Measurements from ENCODE around the gene SORL1-AS1.

Gene SORL1-AS1

DNA sequence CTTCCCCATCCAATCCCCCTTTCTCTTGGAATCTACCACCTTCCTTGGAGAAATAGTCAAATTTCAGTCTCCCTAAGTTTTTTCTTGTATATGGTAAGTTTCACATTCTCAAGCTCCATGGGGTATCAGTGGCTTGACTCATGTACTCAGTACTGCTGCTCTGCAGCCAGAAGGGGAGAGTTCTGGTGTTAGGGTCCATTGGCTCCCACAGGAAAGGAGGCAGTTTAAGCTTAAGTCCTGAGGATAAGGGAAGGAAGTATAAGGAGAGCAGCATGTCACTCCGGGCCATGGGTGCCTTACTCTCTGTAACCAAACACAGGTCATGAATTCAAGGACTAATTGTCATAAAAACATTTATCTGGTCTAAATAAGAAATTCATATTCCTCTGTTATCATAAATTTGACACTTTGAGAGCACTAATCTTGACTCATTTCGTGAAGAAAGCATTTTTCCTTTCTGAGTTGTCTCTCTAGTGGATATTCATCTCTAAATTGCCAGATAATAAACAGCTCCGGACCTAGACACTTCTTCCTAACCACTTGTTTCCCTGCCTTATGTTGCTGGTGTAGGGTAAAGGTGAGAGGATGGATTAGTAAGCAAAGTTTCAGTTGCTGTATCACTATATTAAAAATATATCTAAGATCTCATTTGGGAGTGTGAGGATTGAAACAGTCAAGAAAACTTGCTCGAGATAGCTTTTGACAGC is 20.8 kb downstream of the SORL1-AS1 start:
- no peak for DNase-seq
- Mint-ChIP-seq H3K4me1 (peaks cover 24% of the 10 kb centered on the region), H3K4me3 (no peak overlapping the region), H3K36me3 (ENCODE audit: low read depth) (no peaks in the 10 kb centered on the region), H3K27ac (no peak overlapping the region), H3K27me3 (no peaks in the 10 kb centered on the region), H3K9me3 (no peaks in the 10 kb centered on the region)
- ChIA-PET CTCF (interaction anchor here (0.6 to 1.2 kb wide), 2 partner anchors 11 to 1622 kb away, joined by 3 read pairs; no protein-coding TSS in a partner anchor), POLR2A (interaction anchor here (1.4 to 1.9 kb wide), 3 partner anchors 15 to 19 kb away, joined by 4 to 7 read pairs (median 6); no protein-coding TSS in a partner anchor)

DNA sequence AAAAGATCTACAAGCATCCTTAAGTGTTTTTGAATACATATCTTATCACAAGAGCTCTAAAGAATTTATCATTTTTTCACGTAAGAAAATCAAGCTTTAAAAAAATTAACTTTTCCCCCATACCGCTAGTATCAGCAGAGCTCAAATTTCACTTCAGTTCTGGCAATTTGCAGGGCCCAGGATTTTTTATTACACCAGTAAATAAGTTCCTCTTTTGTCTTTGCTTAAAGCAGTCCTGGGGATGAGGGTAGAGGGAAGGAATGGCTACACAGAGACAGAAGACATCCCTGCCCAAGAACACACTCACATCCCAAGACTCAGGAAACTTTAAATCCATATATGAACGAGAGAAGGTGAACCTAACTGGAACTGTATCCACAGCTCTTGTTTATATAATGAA is 23.2 kb downstream of the SORL1-AS1 start:
- no peak for DNase-seq
- Mint-ChIP-seq H3K27me3 (no peaks in the 10 kb centered on the region), H3K9me3 (peaks cover 6% of the 10 kb centered on the region), H3K4me3 (no peak overlapping the region), H3K36me3 (ENCODE audit: low read depth) (peaks cover 5% of the 10 kb centered on the region), H3K27ac (no peak overlapping the region), H3K4me1 (peaks cover 24% of the 10 kb centered on the region)
- ChIA-PET CTCF (interaction anchor here (0.7 to 0.8 kb wide), 3 partner anchors 9 to 122 kb away, joined by 3 read pairs; no protein-coding TSS in a partner anchor), POLR2A (interaction anchor here (1.1 to 1.3 kb wide), 2 partner anchors 10 to 14 kb away, joined by 3 to 4 read pairs; no protein-coding TSS in a partner anchor)

DNA sequence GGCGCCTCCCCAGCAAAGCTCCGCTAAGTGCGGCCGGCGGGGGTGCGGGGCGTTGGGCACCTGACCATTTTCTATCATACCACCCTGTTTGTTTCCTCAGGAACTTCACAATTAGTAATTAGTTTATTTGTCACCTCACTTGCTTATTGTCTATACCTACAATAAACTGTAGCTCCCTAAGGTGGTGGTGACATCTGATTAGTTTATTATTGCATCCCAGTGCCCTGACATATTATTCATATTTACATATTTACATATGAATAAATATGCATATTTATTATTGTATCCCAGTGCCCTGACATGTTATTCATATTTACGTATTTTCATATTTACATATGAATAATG is 25.4 kb downstream of the SORL1-AS1 start:
- Mint-ChIP-seq H3K4me3 (no peak overlapping the region), H3K27ac (no peak overlapping the region), H3K4me1 (peaks cover 38% of the 10 kb centered on the region), H3K27me3 (no peaks in the 10 kb centered on the region), H3K9me3 (peaks cover 8% of the 10 kb centered on the region), H3K36me3 (ENCODE audit: low read depth) (peaks cover 5% of the 10 kb centered on the region)
- ChIA-PET POLR2A (interaction anchor here (0.7 to 1.7 kb wide), 7 partner anchors 10 to 99 kb away, joined by 3 to 9 read pairs (median 3); no protein-coding TSS in a partner anchor), CTCF (interaction anchor here (0.9 to 1.6 kb wide), 2 partner anchors 10 to 15 kb away, joined by 4 to 6 read pairs; no protein-coding TSS in a partner anchor)
- no peak for DNase-seq

DNA sequence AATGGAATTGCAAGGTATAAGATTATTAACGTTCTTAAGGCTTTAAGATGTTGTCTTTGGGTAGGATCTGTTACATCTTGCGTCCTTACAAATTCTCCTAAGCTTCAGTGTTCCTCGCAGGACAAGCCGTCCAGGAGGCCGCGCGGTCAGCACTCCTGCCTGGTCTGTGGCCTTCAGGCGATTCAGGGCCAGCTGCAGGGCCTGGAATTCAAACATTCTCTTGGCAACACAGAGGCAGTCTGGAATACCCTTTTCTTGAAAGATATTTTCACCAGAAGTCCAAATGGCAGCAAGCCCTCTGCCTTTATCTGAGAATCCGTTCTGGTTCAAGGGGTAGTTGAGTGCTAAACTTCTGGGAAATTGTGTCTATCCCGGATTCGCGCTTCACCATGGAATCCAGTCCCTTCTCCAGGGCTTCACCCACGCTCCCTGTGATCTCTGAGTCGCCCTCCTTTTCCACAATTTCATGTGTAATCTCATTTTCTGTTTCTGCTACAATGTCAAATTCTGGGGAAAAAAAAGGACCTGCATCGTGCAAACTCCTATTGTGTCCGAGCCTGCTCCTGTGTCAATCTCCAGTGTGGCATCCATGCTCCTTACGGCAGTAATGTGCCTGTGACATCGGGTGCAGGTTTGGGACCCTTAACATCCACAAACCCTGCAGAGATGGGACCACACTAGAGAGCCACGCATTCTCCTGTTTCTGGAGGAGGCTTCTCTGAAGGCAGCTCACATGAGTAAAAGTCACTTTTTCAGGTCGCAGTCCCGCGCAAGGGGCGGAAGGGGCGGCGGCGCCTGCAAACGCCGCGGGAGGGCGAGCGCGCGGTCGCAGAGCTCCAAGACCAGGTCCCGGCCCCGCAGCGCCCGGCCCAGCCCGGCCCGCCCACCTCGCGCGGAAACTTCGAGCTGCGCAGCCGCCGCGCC is 26.0 kb downstream of the SORL1-AS1 start:
- ChIA-PET CTCF (interaction anchor here (0.9 to 1.6 kb wide), 2 partner anchors 9 to 16 kb away, joined by 4 to 6 read pairs; no protein-coding TSS in a partner anchor), POLR2A (interaction anchor here (0.7 to 1.7 kb wide), 7 partner anchors 10 to 98 kb away, joined by 3 to 9 read pairs (median 3); no protein-coding TSS in a partner anchor)
- Mint-ChIP-seq H3K4me1 (peaks cover 38% of the 10 kb centered on the region), H3K27ac (no peak overlapping the region), H3K36me3 (ENCODE audit: low read depth) (peaks cover 5% of the 10 kb centered on the region), H3K9me3 (peaks cover 8% of the 10 kb centered on the region), H3K4me3 (peak overlapping the region; percentile 45), H3K27me3 (no peaks in the 10 kb centered on the region)
- DNase-seq: peak; percentile 58

DNA sequence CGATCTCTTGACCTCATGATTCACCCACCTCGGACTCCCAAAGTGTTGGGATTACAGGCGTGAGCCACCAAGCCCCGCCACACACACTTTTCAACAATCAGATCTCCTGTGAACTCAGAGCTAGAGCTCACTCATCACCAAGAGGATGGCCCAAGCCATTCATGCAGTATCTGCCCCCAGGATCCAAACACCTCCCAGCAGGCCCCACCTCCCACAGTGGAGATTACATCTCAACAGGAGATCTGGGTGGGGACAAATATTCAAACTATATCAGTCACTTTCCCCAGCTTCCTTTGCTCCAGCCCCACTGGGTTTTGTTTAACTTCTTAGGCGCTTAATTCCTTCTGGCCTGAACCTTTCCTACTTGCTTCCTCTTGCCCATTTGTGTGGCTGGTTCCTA is 26.9 kb downstream of the SORL1-AS1 start:
- Mint-ChIP-seq H3K27me3 (no peaks in the 10 kb centered on the region), H3K9me3 (peaks cover 8% of the 10 kb centered on the region), H3K4me1 (peaks cover 39% of the 10 kb centered on the region), H3K4me3 (no peak overlapping the region), H3K36me3 (ENCODE audit: low read depth) (peaks cover 7% of the 10 kb centered on the region), H3K27ac (no peak overlapping the region)
- ChIA-PET POLR2A (no interaction called here), CTCF (no interaction called here)
- no peak for DNase-seq

DNA sequence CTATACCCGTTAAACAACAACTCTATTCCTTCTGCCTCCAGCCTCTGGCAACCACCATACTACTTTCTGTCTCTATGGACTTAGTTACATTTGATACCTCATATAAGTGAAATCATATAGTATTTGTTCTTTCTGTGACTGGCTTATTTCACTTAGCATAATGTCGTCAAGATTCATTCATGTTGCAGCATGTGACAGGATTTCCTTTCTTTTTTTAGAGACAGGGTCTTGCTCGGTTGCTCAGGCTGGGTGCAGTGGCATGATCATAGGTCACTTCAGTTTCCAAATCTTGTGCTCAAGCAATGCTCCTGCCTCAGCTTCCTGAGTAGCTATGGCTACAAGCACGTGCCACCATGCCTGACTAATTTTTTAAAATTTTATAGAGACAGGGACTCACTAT is 30.1 kb downstream of the SORL1-AS1 start:
- POLR2A ChIA-PET: no interaction called here
- no peak for DNase-seq
- peak overlapping the region; percentile 26 for H3K27ac Mint-ChIP-seq
- H3K27me3 Mint-ChIP-seq: no peaks in the 10 kb centered on the region
- H3K36me3 Mint-ChIP-seq (ENCODE audit: low read depth): peaks cover 13% of the 10 kb centered on the region
- H3K4me3 Mint-ChIP-seq: peak overlapping the region; percentile 0
- H3K4me1 Mint-ChIP-seq: peaks cover 64% of the 10 kb centered on the region
- peaks cover 8% of the 10 kb centered on the region for H3K9me3 Mint-ChIP-seq
- CTCF ChIA-PET: no interaction called here

DNA sequence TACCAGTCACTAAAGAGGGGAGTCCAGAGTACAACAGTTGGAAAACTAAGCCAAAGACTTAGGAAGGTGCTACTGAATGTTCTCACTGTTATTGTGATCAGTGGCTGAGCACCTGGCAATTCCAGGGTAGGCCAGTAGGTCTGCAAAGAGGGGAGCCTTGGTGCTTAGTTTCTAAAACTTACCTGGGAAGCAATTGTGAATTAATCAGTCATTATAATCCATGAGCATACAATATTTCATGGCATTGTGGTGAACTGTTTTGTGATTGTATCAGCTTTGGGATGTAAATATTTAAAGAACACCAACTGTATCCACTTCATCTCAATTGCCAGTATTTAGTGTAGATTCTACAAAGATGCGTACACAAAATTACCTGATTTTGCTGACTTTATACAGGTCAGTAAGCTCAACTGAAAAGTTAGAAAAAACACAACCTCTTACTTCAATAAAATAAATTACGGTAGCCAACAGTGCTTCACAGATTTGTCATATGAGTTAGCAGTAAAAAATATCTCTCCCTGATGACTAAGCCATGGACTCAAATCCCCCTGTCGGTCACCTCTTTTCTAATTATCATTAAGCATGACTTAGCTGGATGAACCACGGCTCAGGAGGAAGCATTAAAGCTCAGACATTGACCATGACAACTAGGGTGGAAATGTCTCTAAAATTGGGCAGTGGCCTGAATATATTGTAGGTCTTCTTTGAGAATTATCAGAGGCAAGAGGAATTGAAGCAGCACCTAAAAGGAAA is 31.4 kb downstream of the SORL1-AS1 start:
- POLR2A ChIA-PET: interaction anchor here (1.2 to 5.2 kb wide), 3 partner anchors 30 to 93 kb away, joined by 3 to 55 read pairs (median 4); partner anchors contain the start of genes SORL1 and SORL1-AS1
- Mint-ChIP-seq H3K27me3 (no peaks in the 10 kb centered on the region), H3K4me1 (peaks cover 71% of the 10 kb centered on the region), H3K9me3 (peaks cover 8% of the 10 kb centered on the region), H3K27ac (peak overlapping the region; percentile 4), H3K36me3 (ENCODE audit: low read depth) (peaks cover 13% of the 10 kb centered on the region), H3K4me3 (no peak overlapping the region)
- CTCF ChIA-PET: interaction anchor here (0.7 to 2.4 kb wide), 3 partner anchors 43 to 170 kb away, joined by 3 to 7 read pairs (median 3); no protein-coding TSS in a partner anchor
- DNase-seq: no peak

DNA sequence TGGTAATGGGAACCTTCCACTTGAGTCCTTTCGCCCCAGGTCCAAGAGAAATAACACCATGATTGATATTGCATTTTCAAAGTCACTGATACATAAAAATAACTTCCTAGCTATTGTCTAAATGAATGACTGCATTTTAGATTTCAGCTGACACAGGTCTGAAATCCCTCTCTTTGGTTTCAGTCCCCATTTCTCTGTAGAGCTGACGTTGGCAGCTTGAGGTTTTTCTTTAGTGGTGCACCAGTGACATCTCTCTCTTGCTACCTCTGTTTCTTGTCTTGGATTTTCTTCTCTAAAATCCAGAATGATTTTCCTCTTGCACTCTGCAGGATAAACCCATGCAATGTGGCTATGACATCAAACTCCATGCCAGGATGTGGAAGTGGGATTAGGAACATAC is 32.4 kb downstream of the SORL1-AS1 start:
- Mint-ChIP-seq H3K4me1 (peaks cover 75% of the 10 kb centered on the region), H3K4me3 (no peak overlapping the region), H3K27ac (peak overlapping the region; percentile 61), H3K36me3 (ENCODE audit: low read depth) (peaks cover 13% of the 10 kb centered on the region), H3K9me3 (peaks cover 8% of the 10 kb centered on the region), H3K27me3 (no peaks in the 10 kb centered on the region)
- CTCF ChIA-PET: interaction anchor here (0.6 to 2.4 kb wide), 5 partner anchors 9 to 171 kb away, joined by 3 to 12 read pairs (median 3); no protein-coding TSS in a partner anchor
- POLR2A ChIA-PET: interaction anchor here (1.3 to 5.2 kb wide), 4 partner anchors 31 to 92 kb away, joined by 4 to 55 read pairs (median 6); partner anchors contain the start of genes SORL1 and SORL1-AS1
- peak; percentile 20 for DNase-seq

DNA sequence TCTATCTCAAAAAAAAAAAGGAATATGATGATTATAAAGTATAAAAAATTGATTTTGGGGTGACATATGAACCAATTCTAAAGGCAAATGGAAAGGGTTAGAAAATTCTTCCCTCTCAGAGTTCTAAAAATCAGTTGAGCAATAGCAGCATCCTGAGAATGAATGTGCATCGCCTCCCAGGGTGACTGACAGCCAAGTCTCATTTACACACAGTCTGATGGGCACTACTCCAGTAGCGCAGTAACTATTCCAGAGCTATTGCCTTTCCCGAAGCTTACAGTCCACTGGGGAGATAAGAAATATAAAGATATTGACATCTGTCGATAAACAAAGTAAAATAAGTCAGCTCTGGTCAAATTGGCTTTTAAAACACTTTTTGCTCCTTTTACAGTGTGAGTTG is 32.9 kb downstream of the SORL1-AS1 start:
- H3K4me3 Mint-ChIP-seq: no peak overlapping the region
- no peaks in the 10 kb centered on the region for H3K27me3 Mint-ChIP-seq
- H3K27ac Mint-ChIP-seq: peak overlapping the region; percentile 61
- peaks cover 8% of the 10 kb centered on the region for H3K36me3 Mint-ChIP-seq (ENCODE audit: low read depth)
- H3K9me3 Mint-ChIP-seq: peaks cover 3% of the 10 kb centered on the region
- ChIA-PET CTCF (interaction anchor here (0.6 to 2.4 kb wide), 4 partner anchors 10 to 171 kb away, joined by 3 to 12 read pairs (median 5); no protein-coding TSS in a partner anchor), POLR2A (interaction anchor here (1.3 to 5.2 kb wide), 4 partner anchors 31 to 92 kb away, joined by 4 to 55 read pairs (median 6); partner anchors contain the start of genes SORL1 and SORL1-AS1)
- H3K4me1 Mint-ChIP-seq: peaks cover 79% of the 10 kb centered on the region
- DNase-seq: no peak

DNA sequence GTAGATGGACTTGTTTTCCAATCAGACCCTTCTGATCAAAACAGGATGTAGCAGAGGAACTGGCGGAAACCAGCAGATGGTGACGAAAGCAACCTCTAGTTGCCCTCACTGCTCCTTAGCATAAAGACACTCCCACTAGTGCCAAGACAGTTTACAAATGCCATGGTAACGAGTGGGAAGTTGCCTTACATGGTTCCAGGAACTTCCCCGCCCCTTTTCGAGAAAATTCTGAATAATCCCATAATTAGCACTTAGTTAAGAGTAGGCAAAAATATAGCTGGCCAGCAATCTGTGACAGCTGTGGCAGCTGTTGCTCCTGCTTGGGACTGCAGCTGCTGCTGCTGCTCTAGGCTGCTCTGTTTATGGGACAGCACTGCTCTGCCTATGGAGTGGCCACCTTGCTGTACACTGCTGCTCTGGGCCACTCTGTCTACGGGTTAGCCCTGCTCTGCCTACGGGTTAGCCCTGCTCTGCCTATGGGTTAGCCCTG is 34.1 kb downstream of the SORL1-AS1 start:
- Mint-ChIP-seq H3K4me3 (no peak overlapping the region), H3K27me3 (no peaks in the 10 kb centered on the region), H3K36me3 (ENCODE audit: low read depth) (peaks cover 8% of the 10 kb centered on the region), H3K27ac (peak overlapping the region; percentile 77), H3K4me1 (peaks cover 76% of the 10 kb centered on the region), H3K9me3 (no peaks in the 10 kb centered on the region)
- ChIA-PET CTCF (interaction anchor here (2.2 to 2.4 kb wide), 2 partner anchors 32 to 173 kb away, joined by 7 to 12 read pairs; no protein-coding TSS in a partner anchor), POLR2A (interaction anchor here (0.7 to 5.2 kb wide), 5 partner anchors 11 to 51 kb away, joined by 4 to 55 read pairs (median 6); partner anchors contain the start of genes SORL1 and SORL1-AS1)
- DNase-seq: peak; percentile 81

DNA sequence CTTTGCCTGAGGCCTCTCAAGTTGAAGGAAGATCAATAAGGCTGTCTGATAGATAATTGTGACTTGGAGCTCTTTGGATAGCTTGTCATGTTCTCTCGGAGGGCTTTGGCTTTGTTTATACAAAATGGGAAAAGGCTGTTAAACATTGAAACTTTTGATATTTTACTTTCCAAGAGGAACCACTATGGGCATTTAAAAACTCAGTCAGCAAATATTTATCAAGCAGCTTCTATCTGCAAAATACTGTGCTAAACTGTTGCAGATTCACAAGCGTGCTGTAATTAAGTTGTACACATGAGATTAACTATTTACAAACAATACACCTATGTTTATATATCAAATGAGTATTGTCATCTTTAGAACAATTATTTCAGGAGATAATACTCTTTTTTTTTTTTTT is 35.2 kb downstream of the SORL1-AS1 start:
- ChIA-PET POLR2A (interaction anchor here (0.6 to 5.2 kb wide), 10 partner anchors 10 to 125 kb away, joined by 3 to 55 read pairs (median 4); partner anchors contain the start of genes SC5D, SORL1 and SORL1-AS1), CTCF (interaction anchor here (0.7 to 1.2 kb wide), 6 partner anchors 10 to 129 kb away, joined by 3 to 5 read pairs (median 4); no protein-coding TSS in a partner anchor)
- Mint-ChIP-seq H3K9me3 (no peaks in the 10 kb centered on the region), H3K4me3 (no peak overlapping the region), H3K4me1 (peaks cover 71% of the 10 kb centered on the region), H3K27ac (peak overlapping the region; percentile 84), H3K27me3 (no peaks in the 10 kb centered on the region), H3K36me3 (ENCODE audit: low read depth) (peaks cover 8% of the 10 kb centered on the region)
- no peak for DNase-seq
